GM12875 (cell line): Measurements from ENCODE around the gene VMAC.

Source experiments
- H3K4me3 ChIP-seq: one replicate; pipeline ENCODE4 v1.5.1; 2011; ENCODE audit warnings: low read depth, low read length, control low read depth
- TF ChIP-seq, protein P1 (sequence below): IDR thresholded peaks from 2 replicates; pipeline ENCODE4 v1.5.1; 2011; ENCODE audit warnings: low read depth, mild to moderate bottlenecking, control low read depth, inconsistent platforms, low read length, moderate library complexity, borderline replicate concordance; ENCODE audit not compliant: insufficient read depth

The VMAC gene

DNA sequence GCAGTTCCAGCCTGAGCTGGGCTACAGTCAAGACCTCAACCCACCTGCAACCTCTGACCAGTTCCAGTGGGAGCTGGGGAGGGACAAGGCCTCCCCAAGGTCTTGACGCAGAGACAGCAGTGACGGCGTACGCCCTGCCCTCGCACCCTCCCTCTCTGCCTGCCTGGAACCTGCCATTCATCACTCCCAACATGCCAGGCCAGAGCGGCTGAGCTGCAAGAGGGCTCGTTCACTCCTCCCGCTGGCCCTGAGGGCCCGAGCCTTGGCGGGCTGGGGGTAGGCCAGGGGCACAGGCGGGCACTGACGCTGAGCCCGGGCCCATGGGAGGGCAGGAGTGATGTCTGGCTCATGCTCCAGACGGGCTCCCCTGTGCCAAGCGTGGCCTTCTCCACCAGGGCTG, 9.3 kb upstream of the VMAC start:
- TF ChIP-seq, protein P1, sequence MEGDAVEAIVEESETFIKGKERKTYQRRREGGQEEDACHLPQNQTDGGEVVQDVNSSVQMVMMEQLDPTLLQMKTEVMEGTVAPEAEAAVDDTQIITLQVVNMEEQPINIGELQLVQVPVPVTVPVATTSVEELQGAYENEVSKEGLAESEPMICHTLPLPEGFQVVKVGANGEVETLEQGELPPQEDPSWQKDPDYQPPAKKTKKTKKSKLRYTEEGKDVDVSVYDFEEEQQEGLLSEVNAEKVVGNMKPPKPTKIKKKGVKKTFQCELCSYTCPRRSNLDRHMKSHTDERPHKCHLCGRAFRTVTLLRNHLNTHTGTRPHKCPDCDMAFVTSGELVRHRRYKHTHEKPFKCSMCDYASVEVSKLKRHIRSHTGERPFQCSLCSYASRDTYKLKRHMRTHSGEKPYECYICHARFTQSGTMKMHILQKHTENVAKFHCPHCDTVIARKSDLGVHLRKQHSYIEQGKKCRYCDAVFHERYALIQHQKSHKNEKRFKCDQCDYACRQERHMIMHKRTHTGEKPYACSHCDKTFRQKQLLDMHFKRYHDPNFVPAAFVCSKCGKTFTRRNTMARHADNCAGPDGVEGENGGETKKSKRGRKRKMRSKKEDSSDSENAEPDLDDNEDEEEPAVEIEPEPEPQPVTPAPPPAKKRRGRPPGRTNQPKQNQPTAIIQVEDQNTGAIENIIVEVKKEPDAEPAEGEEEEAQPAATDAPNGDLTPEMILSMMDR: no peak
- no peak overlapping the region for H3K4me3 ChIP-seq

DNA sequence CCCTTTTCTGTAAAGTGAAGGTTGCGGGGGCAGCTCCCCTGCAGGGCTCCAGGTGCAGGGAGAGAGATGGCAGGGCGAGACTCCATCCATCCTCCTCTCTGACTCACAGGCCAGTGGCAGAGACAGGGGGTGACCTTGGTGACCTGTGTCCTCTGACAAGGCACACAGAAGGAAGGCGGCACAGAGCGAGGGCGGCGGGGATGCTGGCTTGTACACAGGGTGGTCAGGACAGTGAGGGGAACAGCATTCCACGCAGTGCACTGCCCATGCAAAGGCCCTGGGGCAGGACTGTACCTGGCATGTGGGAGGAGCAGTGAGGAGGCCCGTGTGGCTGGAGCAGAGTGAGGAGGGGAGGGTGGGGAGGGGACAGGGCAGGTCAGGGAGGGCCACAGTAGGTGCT, 8.8 kb upstream of the VMAC start:
- H3K4me3 ChIP-seq: no peak overlapping the region
- TF ChIP-seq, protein P1: no peak

- TF ChIP-seq, protein P1: no peak
- H3K4me3 ChIP-seq: no peak overlapping the region
These were observed 8.2 kb upstream of the VMAC start for GRCh38 chr19:5896365-5897076.

DNA sequence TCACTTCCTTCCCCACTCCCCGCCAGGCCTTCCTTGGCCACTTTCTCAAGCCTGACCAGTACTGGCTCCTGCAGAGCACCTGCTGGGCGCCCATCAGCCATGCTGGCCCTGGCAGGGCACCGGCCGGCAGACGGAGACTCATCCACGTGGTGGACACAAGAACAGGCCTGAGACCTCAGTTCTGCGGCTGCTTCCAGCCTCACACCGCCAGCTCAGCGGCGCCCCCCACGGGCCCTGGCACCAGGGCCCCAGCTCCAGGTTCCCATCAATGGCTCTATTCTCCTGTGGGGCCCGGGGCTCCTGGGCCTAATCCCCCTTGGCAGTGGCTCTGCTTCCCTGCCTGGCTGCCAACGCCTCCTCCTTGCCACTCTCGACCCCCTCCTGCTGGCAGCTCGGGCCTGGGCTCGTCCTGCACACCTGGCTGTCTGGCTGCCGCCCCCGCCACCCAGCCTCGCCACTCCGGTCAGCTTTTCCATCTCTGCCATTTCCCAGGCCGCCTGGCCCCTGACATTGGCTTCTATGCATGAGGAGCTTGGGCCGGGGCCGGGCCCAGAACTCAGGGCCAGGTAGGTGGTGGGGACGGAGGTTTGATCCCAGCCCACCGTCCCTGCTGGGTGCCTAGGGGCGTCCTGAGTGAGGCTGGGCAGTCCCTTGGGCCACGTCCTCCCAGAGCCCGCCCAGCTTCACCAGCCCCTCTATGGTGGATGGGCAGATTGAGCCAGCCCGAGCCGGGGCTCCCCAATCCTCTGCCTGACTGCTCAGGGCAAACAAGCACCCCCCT, 7.3 kb upstream of the VMAC start:
- no peak overlapping the region for H3K4me3 ChIP-seq
- TF ChIP-seq, protein P1: peak; percentile 11; the same call in 1 of the 2 replicates

DNA sequence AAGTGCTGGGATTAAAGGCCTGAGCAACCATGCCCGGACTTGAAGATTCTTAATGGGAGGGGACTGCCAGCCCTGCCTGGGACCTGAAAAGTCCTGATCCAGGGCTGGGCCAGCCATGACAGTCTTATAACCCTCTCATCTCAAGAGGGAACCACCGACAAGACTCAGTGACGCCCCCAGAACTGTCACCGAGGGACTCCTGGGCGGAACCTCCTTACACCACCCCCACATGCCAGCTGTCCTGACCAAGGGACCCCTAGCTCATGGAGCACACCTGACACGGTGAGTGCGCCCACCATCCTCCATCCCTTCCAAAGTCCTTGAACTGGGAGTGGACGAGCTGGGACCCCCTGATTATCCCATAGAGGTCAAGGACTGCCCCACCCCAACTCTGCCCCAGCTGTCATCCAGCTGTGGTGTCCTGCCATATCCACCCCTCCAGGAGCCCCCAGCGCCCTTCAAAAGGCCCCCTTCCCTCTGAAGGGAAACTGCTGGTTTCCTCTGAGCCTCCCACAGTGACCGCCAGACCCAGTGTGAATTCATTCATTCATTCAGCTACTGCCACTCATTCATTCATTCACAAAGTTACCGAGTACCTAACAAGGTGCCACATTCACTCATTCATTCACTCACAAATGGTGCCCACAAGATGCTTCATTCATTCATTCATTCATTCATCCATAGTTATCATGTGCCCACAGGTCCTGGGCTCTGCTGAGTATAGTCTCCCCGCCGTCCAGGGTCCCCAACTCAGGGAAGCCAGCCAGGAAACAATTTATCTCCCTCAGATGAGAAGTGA, 4.7 kb upstream of the VMAC start:
- TF ChIP-seq, protein P1: no peak
- no peak overlapping the region for H3K4me3 ChIP-seq

DNA sequence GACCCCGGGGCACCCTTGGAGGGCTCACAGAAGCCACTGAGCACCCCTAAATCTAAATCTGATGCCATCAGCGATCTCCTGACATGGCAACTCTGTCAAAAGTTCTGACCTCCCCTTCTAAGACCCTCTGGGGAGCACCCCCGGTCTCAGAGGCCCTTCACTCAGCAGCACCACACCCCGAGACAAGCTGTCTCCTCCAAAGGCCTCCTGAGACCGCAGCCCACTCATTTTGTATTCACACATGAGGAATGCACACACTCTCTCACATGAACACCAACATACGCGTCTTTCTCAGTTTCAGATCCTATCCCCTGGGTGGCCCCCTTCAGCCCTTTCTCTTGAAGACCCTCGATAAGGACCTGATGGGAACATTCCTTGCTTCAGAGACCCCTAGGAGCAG, 3.7 kb upstream of the VMAC start:
- TF ChIP-seq, protein P1: no peak
- no peak overlapping the region for H3K4me3 ChIP-seq
